Sciatic nerve (tissue), 2 donors: ENCODE data around the gene RNF6. TPM values are rescaled to one million over a fixed set of nuclear protein-coding genes. Genes with fewer than 3 reads are reported as not detected.

Experiments
- ATAC-seq: fragments of 200-7000 bp; cut with Tn5 transposase; one replicate; pipeline ENCODE4 v1.9.1; 2020; ENCODE audit warnings: mild to moderate bottlenecking, moderate library complexity
- DNase-seq: peaks from one replicate; pipeline ENCODE4 v3.0.0-alpha.2; 2020; ENCODE audit warnings: low spot score
- intact Hi-C: fragments of 100-400 bp; cut with DNase I; formaldehyde crosslinking; loops from one replicate; pipeline ENCODE4 v1.14.2; 2022
- total RNA-seq: library from RNA; stranded (reverse); fragmentation: NEBNext Ultra II Directional; extraction: Animal tissue kit (Norgen Biotek cat#: 25700); gene quantifications from one replicate; pipeline ENCODE4 v1.2.1, GENCODE V29; 2021
- donor health status: DM: no; HTN: no; CAD: no.
- donor health status: DM: no; HTN: no; CAD: no.

RNF6 gene
- total RNA-seq, 1 donor from 2014 or later, result 29.7 TPM

- ATAC-seq (no peak), DNase-seq (no peak)
- intact Hi-C loops, result loop anchor here (10.0 kb wide), 2 partner anchors 291 to 511 kb away; no protein-coding TSS in a partner anchor
Measured at GRCh38 chr13:26183416-26183815, 38.7 kb downstream of the RNF6 start.

- ATAC-seq, result no peak
- no peak for DNase-seq
- intact Hi-C loops, result no loop called here
Measured at GRCh38 chr13:26179344-26179743, 42.8 kb downstream of the RNF6 start.

DNA sequence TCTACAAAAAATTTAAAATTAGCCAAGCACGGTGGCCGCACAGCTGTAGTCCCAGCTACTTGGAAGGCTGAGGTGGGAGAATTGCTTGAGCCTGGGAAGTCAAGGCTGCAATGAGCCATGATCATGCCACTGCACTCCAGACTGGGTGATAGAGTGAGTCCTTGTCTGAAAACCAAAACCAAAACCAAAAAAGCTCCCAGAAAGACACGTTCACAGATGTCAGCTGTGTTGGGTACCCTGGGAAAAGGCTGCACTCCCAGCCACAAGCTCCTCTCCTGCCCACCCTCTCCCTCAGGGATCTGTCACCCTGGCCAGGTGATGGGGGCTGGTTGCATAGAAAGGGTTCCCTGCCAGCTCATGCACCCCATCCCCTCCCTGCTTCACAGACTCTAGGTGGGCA is 53.3 kb downstream of the RNF6 start:
- no peak for DNase-seq
- ATAC-seq, result no peak
- intact Hi-C loops, result no loop called here

- DNase-seq (no peak), ATAC-seq (no peak)
- intact Hi-C loops, result no loop called here
Measured at GRCh38 chr13:26168237-26168814, 53.8 kb downstream of the RNF6 start.

- DNase-seq (no peak), ATAC-seq (no peak)
- intact Hi-C loops, result no loop called here
Measured at GRCh38 chr13:26163812-26164211, 58.3 kb downstream of the RNF6 start.

Other genes with a start within 250 kb of the RNF6 start
- gene SHISA2, start 170.3 kb downstream of the RNF6 start, total RNA-seq, result 2.9 TPM
- 10.4 TPM for gene CDK8, start 31.8 kb upstream of the RNF6 start, total RNA-seq